Gastrocnemius medialis (tissue), 4 donors: ENCODE data around the gene DDX3X. TPM values are rescaled to one million over a fixed set of nuclear protein-coding genes. Genes with fewer than 3 reads are reported as not detected.
"Not testable (repeated sequence)": the region's sequence is repeated elsewhere in the genome, so short reads cannot be mapped to it uniquely, and the experiment has no call there.

Experiments
- ATAC-seq, 2 donors: fragments of 150-250 bp; one replicate each; pipeline ENCODE4 v1.9.1; 2016
- DNase-seq, 2 donors: peaks; one replicate each; pipeline ENCODE4 v3.0.0-alpha.2; 2019
- H3K27ac ChIP-seq, 4 donors: fragments of 200-600 bp; sonication (generic); 1 replicate in 1 of 4; 2 replicates in 3 of 4; pipeline ENCODE4 v1.5.1; 2016 to 2018; ENCODE audit warnings: mild to moderate bottlenecking in 2 of 4, moderate library complexity in 1 of 4
- H3K27me3 ChIP-seq, 3 donors: fragments of 200-600 bp; sonication (generic) in 2 of 3; 1 replicate in 1 of 3; 2 replicates in 2 of 3; pipeline versions ENCODE4 v1.5.1 to v1.6.0; 2016 to 2019; ENCODE audit warnings: mild to moderate bottlenecking in 1 of 3, moderate library complexity in 1 of 3
- H3K36me3 ChIP-seq, 2 donors: fragments of 200-600 bp; sonication (generic) in 1 of 2; one replicate each; pipeline ENCODE4 v1.5.1; 2017 to 2018
- H3K4me1 ChIP-seq, 2 donors: fragments of 200-600 bp; sonication (generic) in 1 of 2; one replicate each; pipeline ENCODE4 v1.5.1; 2016 to 2017; ENCODE audit warnings: mild to moderate bottlenecking in 2 of 2
- H3K4me3 ChIP-seq, 4 donors: fragments of 200-600 bp; sonication (generic) in 3 of 4; 1 replicate in 1 of 4; 2 replicates in 3 of 4; pipeline ENCODE4 v1.5.1; 2016 to 2019; ENCODE audit warnings: mild to moderate bottlenecking in 2 of 4
- H3K9me3 ChIP-seq, 3 donors: fragments of 200-600 bp; sonication (generic) in 2 of 3; 1 replicate in 1 of 3; 2 replicates in 2 of 3; pipeline ENCODE4 v1.5.1; 2016 to 2019
- CTCF ChIP-seq, 5 experiments: fragments of 450-650 bp in 3 of 5; fragments of 200-600 bp in 2 of 5; sonication (generic) in 2 of 5; IDR thresholded peaks in 4 of 5; conservative IDR thresholded peaks in 1 of 5; 1 replicate in 4 of 5; 2 replicates in 1 of 5; pipeline ENCODE4 v1.5.1; 2016 to 2019; ENCODE audit warnings: antibody characterized with exemption in 5 of 5, mild to moderate bottlenecking in 3 of 5, moderate library complexity in 3 of 5
- POLR2A ChIP-seq, 2 donors: fragments of 450-650 bp; IDR thresholded peaks; one replicate each; pipeline ENCODE4 v1.6.1; 2017; ENCODE audit warnings: antibody characterized with exemption in 2 of 2, mild to moderate bottlenecking in 2 of 2, moderate library complexity in 2 of 2
- in situ Hi-C, 4 donors: fragments of 200-750 bp; cut with MboI; loops; one replicate each; pipeline versions ENCODE4 v1.15.0 to v1.8.0; 2017; ENCODE audit warnings: low sequenced_read_pairs in 4 of 4
- intact Hi-C: fragments of 100-400 bp; cut with DNase I; formaldehyde crosslinking; loops from one replicate; pipeline ENCODE4 v1.15.1; 2023; ENCODE audit warnings: low total_unique reads
- total RNA-seq, 4 donors: library from RNA; depleted of rRNA; stranded (reverse); fragments of >200 nt; gene quantifications; one replicate each; pipeline versions ENCODE4 v1.1.0 to v1.2.3, GENCODE V29; 2016

DDX3X gene
- total RNA-seq, 4 donors from 2014 or later, result 196 to 331 (median 272) TPM

GRCh38 chrX:41314204-41314603 is 19.8 kb upstream of the DDX3X start:
- ATAC-seq, result peak; percentile 82 to 89
- no peak for DNase-seq
- no peak for TF ChIP-seq CTCF (IDR thresholded peaks at IDR 0.05 in 4 of 5, conservative IDR thresholded peaks at IDR 0.05 in 1 of 5)
- TF ChIP-seq POLR2A (IDR thresholded peaks at IDR 0.05), result no peak
- Histone ChIP-seq H3K27me3 (no peaks in the 10 kb centered on the region), H3K36me3 (no peaks in the 10 kb centered on the region), H3K9me3 (no peaks in the 10 kb centered on the region), H3K4me3 (no peak overlapping the region), H3K4me1 (peaks cover 0 to 4% of the 10 kb centered on the region in 2 donors), H3K27ac (peak overlapping the region; percentile 15 to 49 (median 28))
- intact Hi-C loops, result no loop called here
- in situ Hi-C loops, result no loop called here

- peak overlapping the region in 2 of 4 donors; percentile 15 to 49 for H3K27ac ChIP-seq
- DNase-seq (no peak), ATAC-seq (no peak)
- in situ Hi-C loops (no loop called here), intact Hi-C loops (no loop called here)
- no peak overlapping the region for H3K4me3 ChIP-seq
- no peaks in the 10 kb centered on the region for H3K9me3 ChIP-seq
- no peaks in the 10 kb centered on the region for H3K36me3 ChIP-seq
- no peak for TF ChIP-seq POLR2A (IDR thresholded peaks at IDR 0.05)
- TF ChIP-seq CTCF (IDR thresholded peaks at IDR 0.05 in 4 of 5, conservative IDR thresholded peaks at IDR 0.05 in 1 of 5), result no peak
- H3K4me1 ChIP-seq, result peaks cover 0 to 4% of the 10 kb centered on the region in 2 donors
- no peaks in the 10 kb centered on the region for H3K27me3 ChIP-seq
These were observed 19.1 kb upstream of the DDX3X start for GRCh38 chrX:41314881-41315280.

- Histone ChIP-seq H3K27ac (peak overlapping the region in 1 of 4 donors; percentile 15), H3K4me1 (peaks cover 0 to 12% of the 10 kb centered on the region in 2 donors)
- H3K36me3 ChIP-seq, intact Hi-C loops, H3K9me3 ChIP-seq, ATAC-seq, H3K27me3 ChIP-seq, H3K4me3 ChIP-seq, DNase-seq, in situ Hi-C loops: not testable (repeated sequence)
These were observed 17.7 kb upstream of the DDX3X start for GRCh38 chrX:41316266-41316665.

GRCh38 chrX:41317477-41318208 is 16.3 kb upstream of the DDX3X start:
- intact Hi-C loops, result no loop called here
- no peaks in the 10 kb centered on the region for H3K36me3 ChIP-seq
- in situ Hi-C loops, result no loop called here
- no peak for TF ChIP-seq POLR2A (IDR thresholded peaks at IDR 0.05)
- TF ChIP-seq CTCF (IDR thresholded peaks at IDR 0.05 in 4 of 5, conservative IDR thresholded peaks at IDR 0.05 in 1 of 5), result no peak
- ATAC-seq, result no peak
- no peaks in the 10 kb centered on the region for H3K27me3 ChIP-seq
- H3K27ac ChIP-seq, result no peak overlapping the region
- no peak overlapping the region for H3K4me3 ChIP-seq
- no peaks in the 10 kb centered on the region for H3K9me3 ChIP-seq
- peaks cover 0 to 12% of the 10 kb centered on the region in 2 donors for H3K4me1 ChIP-seq
- DNase-seq, result no peak

GRCh38 chrX:41320393-41320792 is 13.6 kb upstream of the DDX3X start:
- H3K27ac ChIP-seq, result peak overlapping the region; percentile 1 to 57 (median 35)
- H3K4me3 ChIP-seq, result no peak overlapping the region
- in situ Hi-C loops (no loop called here), intact Hi-C loops (no loop called here)
- TF ChIP-seq POLR2A (IDR thresholded peaks at IDR 0.05), result no peak
- TF ChIP-seq CTCF (IDR thresholded peaks at IDR 0.05 in 4 of 5, conservative IDR thresholded peaks at IDR 0.05 in 1 of 5), result no peak
- no peaks in the 10 kb centered on the region for H3K36me3 ChIP-seq
- no peaks in the 10 kb centered on the region for H3K27me3 ChIP-seq
- H3K9me3 ChIP-seq, result no peaks in the 10 kb centered on the region
- no peak for DNase-seq
- peak; percentile 95 to 98 for ATAC-seq
- peaks cover 0 to 8% of the 10 kb centered on the region in 2 donors for H3K4me1 ChIP-seq
